ENCODE results near the gene PLOD3.
A peak's percentile ranks its signal among the peaks of the same experiment; 100 is the strongest.

The PLOD3 gene

GRCh38 chr7:101166909-101167644 lies 50.3 kb downstream of the PLOD3 start:
- DNase-seq, result peak in 1 of 51 donors; percentile 24

DNA sequence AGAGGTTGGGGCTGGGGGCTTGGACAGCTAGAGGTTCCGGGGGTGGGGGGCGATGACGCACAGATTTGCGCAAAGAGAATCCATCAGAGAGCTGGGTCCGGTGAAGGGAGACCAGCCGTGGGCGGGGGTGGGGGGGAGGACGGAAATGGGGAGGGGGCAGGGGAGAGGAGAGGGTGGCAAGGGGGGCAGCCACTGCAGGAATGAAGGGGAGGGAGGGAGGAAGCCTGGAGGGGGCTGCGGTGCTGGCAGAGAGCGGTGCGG lies 50.8 kb downstream of the PLOD3 start:
- no peak for DNase-seq

- DNase-seq, result no peak
Measured at GRCh38 chr7:101165958-101166647, 51.3 kb downstream of the PLOD3 start.

DNA sequence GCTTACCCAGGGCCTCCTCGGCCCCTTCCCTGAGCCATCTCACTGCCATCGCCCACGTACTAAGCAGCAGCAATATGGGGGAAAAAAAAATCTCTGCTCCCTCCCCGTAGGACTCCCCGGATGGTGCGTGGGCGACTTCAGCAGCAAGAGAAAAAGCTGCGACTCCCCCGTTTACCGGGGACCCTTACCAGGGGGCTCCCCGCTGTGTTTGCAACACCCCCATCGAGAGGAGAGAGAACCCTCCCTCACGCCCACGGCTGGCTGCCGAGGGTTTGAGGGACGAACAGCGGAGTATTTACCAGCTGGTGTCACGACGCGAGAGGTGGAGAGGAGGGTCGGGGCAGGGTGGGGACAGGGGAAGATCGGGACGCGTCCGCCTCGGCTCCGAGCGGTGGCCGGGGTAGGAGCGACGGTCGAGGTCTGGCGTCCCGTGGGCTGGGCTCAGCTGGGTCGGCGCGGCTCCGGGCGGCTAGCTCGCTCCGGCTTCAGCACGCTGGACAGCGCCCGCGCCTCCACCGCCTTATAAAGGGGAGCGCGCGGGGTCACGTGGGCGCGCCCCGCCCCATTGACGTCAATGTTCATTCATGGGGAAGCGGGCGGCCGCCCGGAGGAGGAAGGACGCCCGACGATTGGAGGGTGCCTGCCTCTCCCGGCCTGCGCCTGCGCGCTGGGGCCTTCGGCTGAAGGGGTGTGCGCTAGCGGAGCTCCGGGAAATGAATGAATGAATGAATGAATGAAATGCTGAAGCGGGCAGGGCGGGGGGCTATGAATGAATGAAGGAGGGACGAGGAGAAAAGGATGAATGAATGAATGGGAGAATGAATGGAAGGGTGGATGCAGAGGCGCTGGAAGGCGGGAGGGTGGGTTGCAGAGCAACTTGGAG lies 52.1 kb downstream of the PLOD3 start, which contains the start of gene VGF:
Gene VGF (minus strand): TSS at position 495 of the 883 bp plus-strand sequence. CDS start 726 bp downstream, outside the sequence.
- peak in 50 of 51 donors; percentile 21 to 91 (median 76) for DNase-seq

- peak in 1 of 51 donors; percentile 7 for DNase-seq
Measured at GRCh38 chr7:101164071-101164840, 53.1 kb downstream of the PLOD3 start.

DNA sequence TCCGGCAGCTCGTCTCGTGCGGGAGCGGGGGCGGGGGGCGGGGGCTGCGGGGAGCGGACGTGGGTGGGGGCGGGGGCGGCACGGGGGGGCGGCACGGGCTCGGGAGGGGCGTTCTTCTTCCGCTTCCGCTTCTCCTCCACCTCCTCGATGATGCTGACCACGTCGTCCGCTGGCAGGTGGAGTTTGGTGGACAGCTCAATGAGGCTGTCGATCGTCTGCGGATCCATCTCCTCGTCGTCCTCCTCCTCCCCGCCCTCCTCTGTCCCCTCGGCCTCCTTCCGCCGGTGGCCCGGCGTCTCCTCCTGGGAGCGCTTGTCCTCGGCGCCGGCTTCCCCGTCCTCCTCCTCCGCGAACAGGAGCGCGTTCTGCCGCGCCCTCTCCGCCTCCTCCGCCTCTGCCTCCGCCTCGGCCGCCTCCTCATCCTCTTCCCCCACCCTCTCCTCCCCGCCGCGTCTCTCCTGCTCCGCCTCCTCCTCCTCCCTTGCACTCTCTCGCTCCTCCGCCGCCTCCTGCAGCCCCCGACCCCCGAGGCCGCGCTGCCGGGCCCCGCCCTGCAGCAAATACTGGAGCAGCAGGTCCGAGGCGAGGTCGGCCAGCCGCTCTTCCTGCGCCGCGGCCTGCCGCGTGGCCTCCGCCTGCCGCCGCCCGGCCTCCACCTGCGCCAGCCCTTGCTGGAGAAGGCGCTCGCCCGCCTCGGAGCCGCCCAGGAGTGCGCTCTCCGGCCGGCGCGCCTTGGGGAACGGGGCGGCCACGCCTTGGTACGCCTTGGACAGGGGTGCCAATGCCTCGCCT lies 53.9 kb downstream of the PLOD3 start:
- DNase-seq, result peak in 9 of 51 donors; percentile 7 to 58 (median 29)

DNA sequence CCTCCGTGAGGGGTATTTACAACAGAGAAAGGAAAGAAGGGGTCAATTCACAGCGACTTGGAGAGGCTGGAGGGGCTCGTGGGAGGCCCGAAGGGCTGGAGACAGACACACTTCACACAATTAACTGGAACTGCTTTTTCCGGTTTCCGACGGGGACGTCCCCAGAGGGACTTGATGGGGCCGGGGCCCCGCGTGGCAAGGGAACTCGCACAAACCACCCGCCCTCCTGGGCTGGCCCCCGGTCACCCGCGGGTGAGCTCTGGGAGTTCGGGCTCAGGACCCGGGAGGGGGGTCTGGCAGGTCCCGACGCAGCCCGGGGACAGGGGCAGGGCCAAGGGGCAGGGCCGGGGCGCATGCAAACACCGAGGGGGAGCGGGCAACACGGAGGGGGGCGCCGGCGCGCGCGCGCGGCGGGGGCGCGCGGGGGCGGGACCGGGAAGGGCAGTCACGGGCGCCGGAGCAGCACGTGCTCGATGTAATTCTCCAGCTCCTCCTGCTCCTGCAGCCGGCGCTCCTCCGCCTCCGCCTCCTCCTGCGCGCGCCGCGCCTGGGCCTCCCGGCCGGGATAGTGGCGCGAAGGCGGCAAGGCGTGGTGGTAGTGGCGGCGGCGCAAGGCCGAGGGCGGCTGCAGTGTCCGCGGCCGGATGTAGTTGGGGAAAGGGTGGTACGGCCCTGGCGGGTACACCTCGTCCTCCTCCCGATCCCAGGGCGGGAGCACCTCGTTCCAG lies 54.7 kb downstream of the PLOD3 start:
- peak in 4 of 51 donors; percentile 7 to 39 (median 25) for DNase-seq

DNA sequence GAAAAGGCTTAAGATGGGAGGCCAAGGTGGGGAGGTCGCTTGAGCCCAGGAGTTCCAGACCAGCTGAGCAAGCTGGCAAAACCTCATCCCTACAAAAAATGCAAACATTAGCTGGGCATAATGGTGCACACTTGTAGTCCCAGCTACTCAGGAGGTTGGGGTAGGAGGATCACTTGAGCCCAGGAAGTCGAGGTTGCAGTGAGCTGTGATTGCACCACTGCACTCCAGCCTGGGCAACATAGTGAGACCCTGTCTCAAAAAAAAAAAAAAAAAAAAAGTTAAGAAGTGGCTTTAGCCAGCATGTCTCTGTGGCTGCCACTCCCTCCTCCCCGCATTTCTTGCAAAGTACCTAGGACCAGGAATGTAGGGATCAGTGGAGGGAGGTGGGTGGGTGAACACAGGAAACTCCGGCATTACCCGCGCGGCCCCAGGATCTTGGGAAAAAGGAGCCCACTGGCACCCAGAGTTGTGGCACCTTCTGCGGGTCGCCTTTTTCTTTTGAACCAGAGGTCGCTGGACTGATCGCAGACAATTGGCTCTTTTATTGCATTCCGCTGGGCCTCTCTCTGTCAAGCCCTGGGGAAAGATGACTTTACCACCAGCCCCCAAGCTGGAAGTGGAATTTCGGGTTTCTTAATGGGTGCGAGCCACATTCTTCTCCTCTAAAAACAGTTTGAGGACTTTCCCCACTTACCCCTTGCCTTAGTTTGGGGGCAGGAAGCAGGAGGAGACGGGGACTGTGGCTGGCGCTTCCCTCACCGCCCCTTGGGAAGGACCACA lies 55.5 kb downstream of the PLOD3 start:
- DNase-seq, result no peak

- no peak for DNase-seq
Measured at GRCh38 chr7:101160910-101161309, 56.5 kb downstream of the PLOD3 start.

DNA sequence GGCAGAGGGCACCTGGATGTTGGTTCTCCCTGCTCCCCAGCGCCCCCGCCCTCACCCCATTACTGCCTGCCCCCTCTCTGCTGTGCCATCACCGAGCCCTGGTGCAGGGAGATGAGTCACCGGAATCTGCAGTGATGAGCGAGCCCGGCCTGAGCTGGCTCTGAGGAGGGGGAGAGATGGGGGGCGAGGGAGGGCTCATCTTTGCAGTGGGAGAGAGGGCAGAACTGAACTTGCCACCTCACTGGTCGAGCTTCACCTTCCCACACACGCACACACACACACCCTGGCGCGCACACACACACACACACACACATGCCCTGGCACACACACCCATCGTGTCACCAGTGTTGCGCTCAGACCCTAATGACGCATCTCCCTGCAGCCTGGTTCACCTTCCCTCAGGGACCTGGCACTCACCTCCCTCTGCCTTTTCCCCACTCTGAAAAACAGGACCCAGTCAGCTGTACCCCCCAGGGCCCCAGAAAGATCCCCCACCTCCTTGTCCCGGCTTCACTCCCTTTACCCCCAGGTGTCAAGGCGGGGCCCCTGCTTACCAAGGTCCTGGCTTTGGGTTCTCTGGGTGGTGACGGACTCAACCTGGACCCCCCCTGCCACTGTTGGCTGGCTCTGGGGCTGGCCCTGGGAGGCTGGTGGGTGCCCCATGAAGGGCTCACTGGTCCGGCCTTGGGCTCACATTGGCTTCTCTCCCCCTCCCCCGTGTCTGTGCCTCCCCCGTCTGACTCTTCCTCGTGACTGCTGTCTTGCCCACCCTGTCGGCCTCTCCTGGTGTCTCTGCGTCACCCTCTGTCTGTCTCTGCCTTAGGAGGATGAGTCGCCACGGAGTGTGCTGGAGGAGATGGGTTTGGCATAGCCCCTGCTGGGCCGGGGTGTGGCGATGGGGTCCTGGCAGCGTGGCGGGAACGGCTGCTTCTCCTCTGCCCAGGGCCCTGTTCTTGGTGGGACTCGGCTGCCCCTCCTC lies 57.4 kb downstream of the PLOD3 start:
- peak in 3 of 51 donors; percentile 14 to 83 (median 32) for DNase-seq

- peak in 1 of 51 donors; percentile 29 for DNase-seq
Measured at GRCh38 chr7:101156866-101157589, 60.4 kb downstream of the PLOD3 start.

DNA sequence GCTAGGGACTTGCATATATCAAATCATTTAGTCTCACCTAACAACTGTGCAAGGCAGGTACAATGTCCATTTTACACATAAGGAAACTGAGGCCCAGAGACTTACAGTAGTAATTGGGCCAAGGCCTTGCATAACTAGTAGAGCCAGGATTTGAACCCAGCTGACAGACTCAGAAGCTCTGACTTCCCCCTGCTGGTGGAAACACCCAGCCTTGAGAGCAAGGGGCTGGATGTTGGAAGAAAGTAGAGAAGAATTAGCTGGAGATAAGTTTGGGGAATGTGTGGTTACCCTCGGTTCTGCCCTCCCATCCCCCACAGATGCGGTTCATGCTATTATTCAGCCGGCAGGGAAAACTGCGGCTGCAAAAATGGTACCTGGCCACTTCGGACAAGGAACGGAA lies 61.1 kb downstream of the PLOD3 start:
- no peak for DNase-seq
